Esophagus squamous epithelium (tissue), 4 donors: ENCODE results near the gene WDR46.

Experiments used
- POLR2A ChIP-seq, 4 donors: fragments of 450-650 bp; IDR thresholded peaks; one replicate each; pipeline ENCODE4 v1.6.1; 2017; ENCODE audit warnings: antibody characterized with exemption in 4 of 4, mild to moderate bottlenecking in 4 of 4, moderate library complexity in 3 of 4
- TF ChIP-seq, protein P1 (sequence below), 6 experiments: fragments of 450-650 bp in 4 of 6; fragments of 200-600 bp in 2 of 6; sonication (generic) in 2 of 6; IDR thresholded peaks; one replicate each; pipeline ENCODE4 v1.5.1; 2016 to 2019; ENCODE audit warnings: antibody characterized with exemption in 6 of 6, mild to moderate bottlenecking in 4 of 6, moderate library complexity in 4 of 6

- TF ChIP-seq, protein P1, sequence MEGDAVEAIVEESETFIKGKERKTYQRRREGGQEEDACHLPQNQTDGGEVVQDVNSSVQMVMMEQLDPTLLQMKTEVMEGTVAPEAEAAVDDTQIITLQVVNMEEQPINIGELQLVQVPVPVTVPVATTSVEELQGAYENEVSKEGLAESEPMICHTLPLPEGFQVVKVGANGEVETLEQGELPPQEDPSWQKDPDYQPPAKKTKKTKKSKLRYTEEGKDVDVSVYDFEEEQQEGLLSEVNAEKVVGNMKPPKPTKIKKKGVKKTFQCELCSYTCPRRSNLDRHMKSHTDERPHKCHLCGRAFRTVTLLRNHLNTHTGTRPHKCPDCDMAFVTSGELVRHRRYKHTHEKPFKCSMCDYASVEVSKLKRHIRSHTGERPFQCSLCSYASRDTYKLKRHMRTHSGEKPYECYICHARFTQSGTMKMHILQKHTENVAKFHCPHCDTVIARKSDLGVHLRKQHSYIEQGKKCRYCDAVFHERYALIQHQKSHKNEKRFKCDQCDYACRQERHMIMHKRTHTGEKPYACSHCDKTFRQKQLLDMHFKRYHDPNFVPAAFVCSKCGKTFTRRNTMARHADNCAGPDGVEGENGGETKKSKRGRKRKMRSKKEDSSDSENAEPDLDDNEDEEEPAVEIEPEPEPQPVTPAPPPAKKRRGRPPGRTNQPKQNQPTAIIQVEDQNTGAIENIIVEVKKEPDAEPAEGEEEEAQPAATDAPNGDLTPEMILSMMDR (IDR thresholded peaks at IDR 0.05) = no peak
- TF ChIP-seq POLR2A (IDR thresholded peaks at IDR 0.05) = no peak
Observed at GRCh38 chr6:33330736-33331135, 41.7 kb upstream of the WDR46 start.
